ENCODE measurements around the gene CENPH. TPM values are rescaled to one million over a fixed set of nuclear protein-coding genes. Genes with fewer than 3 reads are reported as not detected.
"Not testable (repeated sequence)": the region's sequence is repeated elsewhere in the genome, so short reads cannot be mapped to it uniquely, and the experiment has no call there.

Gene CENPH
- polyA plus RNA-seq, 10 donors = 10.3 to 20.3 (median 15.4) TPM

DNA sequence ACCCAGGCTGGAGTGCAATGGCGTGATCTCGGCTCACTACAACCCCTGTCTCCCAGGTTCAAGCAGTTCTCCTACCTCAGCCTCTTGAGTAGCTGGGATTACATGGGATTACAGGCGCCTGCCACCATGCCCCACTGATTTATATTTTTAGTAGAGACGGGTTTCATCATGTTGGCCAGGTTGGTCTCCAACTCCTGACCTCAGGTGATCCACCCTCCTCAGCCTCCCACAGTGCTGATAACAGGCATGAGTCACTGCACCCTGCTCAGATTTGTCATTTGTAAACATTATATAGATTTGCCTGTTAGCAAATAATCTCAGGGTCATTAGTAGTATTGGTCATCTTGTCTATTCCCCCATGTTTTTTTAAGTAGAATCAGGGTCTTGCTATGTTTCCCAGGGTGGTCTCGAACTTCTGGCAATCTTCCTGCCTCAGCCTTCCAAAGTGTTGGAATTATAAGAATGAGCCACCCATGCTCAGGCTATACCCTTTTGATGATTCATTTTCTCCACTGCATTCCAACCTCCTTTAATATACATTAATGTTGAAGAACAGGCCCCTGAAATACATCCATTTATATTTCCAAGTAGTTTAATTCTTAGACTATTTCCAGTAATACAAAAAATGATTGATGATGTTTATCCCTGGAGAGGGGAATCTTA, 17.3 kb downstream of the CENPH start:
- peak in 1 of 3 donors; percentile 50 for DNase-seq

- no peak for DNase-seq
Measured at GRCh38 chr5:69209602-69210001, 20.2 kb downstream of the CENPH start.

GRCh38 chr5:69211200-69211599, 21.8 kb downstream of the CENPH start:
- no peak for DNase-seq

DNA sequence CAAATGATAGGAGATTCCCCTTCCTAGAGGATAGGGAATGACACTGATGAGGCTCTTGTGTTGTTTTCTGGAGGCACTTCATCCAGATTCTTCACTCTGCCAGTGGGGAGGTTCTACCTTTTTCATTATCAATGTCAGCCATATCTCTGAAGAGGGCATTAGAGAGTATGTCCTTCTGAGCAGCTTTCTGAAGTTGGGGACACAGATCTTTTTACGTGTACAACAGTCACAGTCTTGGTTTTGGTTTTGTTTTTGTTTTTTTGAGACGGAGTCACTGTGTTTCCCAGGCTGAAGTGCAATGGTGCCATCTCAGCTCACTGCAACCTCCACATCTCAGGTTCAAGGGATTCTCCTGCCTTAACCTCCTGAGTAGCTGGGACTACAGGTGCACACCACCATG, 22.6 kb downstream of the CENPH start:
- no peak for DNase-seq

GRCh38 chr5:69213513-69214215, 24.3 kb downstream of the CENPH start:
- DNase-seq = no peak

- DNase-seq = no peak
Measured at GRCh38 chr5:69217151-69217511, 27.7 kb downstream of the CENPH start.

- DNase-seq = peak; percentile 93 to 97 (median 95)
Measured at GRCh38 chr5:69217548-69218526, 28.5 kb downstream of the CENPH start.

DNA sequence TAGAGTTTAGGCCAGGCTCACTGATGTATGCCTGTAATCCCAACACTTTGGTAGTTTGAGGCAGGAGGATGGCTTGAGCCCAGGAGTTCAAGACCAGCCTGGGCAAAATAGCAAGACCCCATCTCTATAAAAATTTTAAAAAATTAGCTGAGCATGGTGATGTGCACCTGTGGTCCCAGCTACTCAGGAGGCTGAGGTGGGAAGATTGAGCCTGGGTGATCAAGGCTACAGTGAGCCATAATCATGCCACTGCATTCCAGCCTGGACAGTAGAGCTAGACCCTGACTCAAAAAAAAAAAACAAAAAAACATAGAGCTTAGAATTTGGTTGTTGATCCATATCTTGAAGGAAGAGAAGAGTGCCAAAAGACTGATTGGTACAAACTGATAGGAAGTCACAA, 30.6 kb downstream of the CENPH start:
- DNase-seq = no peak

- DNase-seq = not testable (repeated sequence)
Measured at GRCh38 chr5:69220371-69220770, 31.0 kb downstream of the CENPH start.

DNA sequence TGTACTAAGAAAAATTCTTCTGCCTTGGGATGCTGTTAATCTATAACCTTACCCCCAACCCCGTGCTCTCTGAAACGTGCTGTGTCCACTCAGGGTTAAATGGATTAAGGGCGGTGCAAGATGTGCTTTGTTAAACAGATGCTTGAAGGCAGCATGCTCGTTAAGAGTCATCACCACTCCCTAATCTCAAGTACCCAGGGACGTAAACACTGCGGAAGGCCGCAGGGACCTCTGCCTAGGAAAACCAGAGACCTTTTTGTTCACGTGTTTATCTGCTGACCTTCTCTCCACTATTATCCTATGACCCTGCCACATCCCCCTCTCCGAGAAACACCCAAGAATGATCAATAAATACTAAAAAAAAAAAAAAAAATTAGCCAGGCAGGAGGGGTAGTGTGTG, 31.4 kb downstream of the CENPH start:
- not testable (repeated sequence) for DNase-seq

GRCh38 chr5:69224520-69224919, 35.1 kb downstream of the CENPH start:
- DNase-seq = no peak

GRCh38 chr5:69225860-69226259, 36.5 kb downstream of the CENPH start:
- DNase-seq = no peak

- no peak for DNase-seq
Measured at GRCh38 chr5:69230181-69230580, 40.8 kb downstream of the CENPH start.

GRCh38 chr5:69231281-69231680, 41.9 kb downstream of the CENPH start:
- no peak for DNase-seq

GRCh38 chr5:69231851-69232250, 42.5 kb downstream of the CENPH start:
- no peak for DNase-seq

DNA sequence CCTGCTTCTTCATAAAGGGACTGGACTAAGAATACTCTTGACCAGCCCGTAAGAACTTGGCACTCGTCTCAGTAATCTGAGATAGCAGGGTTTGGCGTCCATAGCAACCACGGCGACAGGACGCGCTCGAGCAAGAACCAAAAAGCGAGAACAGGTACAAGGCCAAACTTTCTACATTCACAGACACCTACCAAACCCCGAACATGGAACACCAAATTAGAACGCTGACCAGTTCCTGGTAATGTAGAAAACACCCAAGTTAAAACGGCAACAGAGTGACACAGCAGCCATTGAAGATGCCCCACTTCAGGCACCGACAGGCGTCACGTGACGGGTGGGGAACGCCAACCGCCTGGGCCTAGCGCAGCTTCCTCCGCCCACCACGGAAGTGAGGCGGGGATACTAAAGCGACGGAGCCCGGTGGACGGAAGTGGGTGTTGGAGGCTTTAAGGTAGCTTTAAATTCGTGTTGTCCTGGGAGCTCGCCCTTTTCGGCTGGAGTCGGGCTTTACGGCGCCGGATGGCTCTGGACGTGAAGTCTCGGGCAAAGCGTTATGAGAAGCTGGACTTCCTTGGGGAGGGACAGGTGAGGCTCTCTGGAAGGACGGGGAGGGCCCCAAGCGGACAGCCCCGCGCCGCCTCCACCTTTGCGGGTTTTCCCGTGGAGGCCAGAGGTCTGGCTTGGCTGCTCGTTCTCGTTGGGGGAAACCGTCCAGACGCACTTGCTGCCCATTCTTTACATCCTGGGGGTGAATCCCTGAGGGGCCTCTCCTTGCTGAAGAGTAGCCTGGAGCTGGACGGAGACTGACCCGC, 45.3 kb downstream of the CENPH start, which contains the start of gene CDK7:
Gene CDK7, plus strand, starts transcription at position 430 of the 812 bp plus-strand sequence. Its CDS starts 90 bp downstream, at position 520.
- peak; percentile 93 to 97 (median 95) for DNase-seq

GRCh38 chr5:69236733-69237132, 47.4 kb downstream of the CENPH start:
- not testable (repeated sequence) for DNase-seq

DNA sequence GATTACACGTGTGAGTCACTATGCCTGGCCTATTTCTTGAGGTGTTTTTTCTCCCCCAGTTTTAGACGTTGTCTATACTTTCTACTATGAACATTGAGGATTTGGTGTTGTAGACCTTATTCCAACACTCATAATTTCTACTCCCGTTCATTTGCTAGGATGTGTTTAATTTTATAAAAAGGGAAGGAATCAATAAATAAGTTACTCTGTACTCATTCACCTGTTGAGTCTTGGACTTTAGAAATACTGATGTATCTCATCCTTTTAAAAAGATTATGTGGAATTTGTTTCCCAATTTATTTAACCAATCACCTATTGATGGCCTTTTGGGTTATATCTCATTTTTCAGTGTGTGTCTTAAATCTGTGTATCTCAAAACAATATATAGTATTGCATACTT, 48.5 kb downstream of the CENPH start:
- DNase-seq = no peak

DNA sequence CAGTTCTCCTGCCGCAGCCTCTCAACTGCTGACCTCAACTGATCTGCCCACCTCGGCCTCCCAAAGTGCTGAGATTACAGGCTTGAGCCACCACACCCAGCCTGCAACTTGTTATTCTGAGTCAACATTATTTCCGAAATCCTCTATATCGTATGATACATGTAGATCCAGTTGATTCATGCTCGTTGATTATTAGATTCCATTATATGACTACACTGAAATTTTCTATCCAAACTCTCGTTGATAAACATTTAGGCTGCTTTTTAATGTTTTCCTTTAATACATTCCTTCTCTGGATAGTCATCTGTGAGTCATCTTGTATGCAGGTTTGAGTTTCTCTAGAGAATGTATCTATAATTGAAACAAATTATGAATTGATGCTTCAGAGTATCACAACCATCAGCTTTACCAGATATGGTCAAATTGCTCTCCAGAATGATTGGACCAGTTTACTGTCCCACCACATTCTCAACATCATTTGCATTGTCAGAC, 49.4 kb downstream of the CENPH start:
- DNase-seq = peak in 1 of 3 donors; percentile 87

DNA sequence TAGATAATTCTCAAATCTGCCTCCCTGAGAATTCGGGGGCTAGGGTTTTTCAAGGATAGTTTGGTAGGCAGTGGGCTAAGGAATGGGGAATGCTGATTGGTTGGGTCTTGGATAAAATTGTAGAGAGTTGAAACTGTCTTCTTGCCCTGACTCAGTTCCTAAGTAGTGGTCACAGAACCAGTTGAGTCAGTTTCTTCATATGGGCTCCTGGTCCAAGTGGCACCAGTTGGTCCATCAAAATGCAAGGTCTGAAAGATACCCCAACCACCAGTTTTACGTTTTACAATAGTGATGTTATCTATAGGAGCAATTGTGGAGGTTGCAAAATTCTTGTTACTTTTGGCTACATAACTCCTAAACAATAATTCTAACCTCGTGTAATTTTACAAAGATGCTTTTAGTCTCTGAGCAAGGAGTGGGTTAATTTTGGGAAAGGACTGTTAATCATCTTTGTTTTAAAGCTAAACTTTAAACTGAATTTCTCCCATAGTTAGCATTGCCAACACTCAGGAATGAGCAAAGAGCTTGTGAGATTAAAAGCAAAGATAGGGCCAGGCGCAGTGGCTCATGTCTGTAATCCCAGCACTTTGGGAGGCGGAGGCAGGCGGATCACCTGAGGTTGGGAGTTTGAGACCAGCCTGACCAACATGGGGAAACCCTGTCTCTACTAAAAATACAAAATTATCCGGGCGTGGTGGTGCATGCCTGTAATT, 53.0 kb downstream of the CENPH start:
- DNase-seq = no peak

Data from muscle of back (tissue), 11 donors.